Ishikawa (cell line): ENCODE measurements around the gene ZBTB20.

Experiments
- CEBPB ChIP-seq: IDR thresholded peaks from 2 replicates; pipeline ENCODE4 v1.6.1; 2012
- CREB1 ChIP-seq: IDR thresholded peaks from 2 replicates; pipeline ENCODE4 v1.6.1; 2012; ENCODE audit warnings: low read depth
- EGR1 ChIP-seq: IDR thresholded peaks from 2 replicates; pipeline ENCODE4 v1.6.1; 2012
- EP300 ChIP-seq: IDR thresholded peaks from 2 replicates; pipeline ENCODE4 v1.6.1; 2012; ENCODE audit warnings: borderline replicate concordance
- FOXM1 ChIP-seq: IDR thresholded peaks from 2 replicates; pipeline ENCODE4 v1.6.1; 2012; ENCODE audit warnings: low read depth, borderline replicate concordance
- MAX ChIP-seq: IDR thresholded peaks from 2 replicates; pipeline ENCODE4 v1.6.1; 2012
- NFIC ChIP-seq: IDR thresholded peaks from 2 replicates; pipeline ENCODE4 v1.6.1; 2012
- RAD21 ChIP-seq: IDR thresholded peaks from 2 replicates; pipeline ENCODE4 v1.6.1; 2012; ENCODE audit warnings: low read depth
- REST ChIP-seq: IDR thresholded peaks from 2 replicates; pipeline ENCODE4 v1.6.1; 2012; ENCODE audit warnings: low read depth, mild to moderate bottlenecking
- TAF1 ChIP-seq: IDR thresholded peaks from 2 replicates; pipeline ENCODE4 v1.6.1; 2012; ENCODE audit warnings: low read depth, mild to moderate bottlenecking
- TCF12 ChIP-seq: IDR thresholded peaks from 2 replicates; pipeline ENCODE4 v1.6.1; 2012; ENCODE audit warnings: low read depth
- TEAD4 ChIP-seq: IDR thresholded peaks from 2 replicates; pipeline ENCODE4 v1.6.1; 2012
- USF1 ChIP-seq: IDR thresholded peaks from 2 replicates; pipeline ENCODE4 v1.6.1; 2012
- YY1 ChIP-seq: IDR thresholded peaks from 2 replicates; pipeline ENCODE4 v1.6.1; 2012; ENCODE audit warnings: low read depth
- ZBTB7A ChIP-seq: IDR thresholded peaks from 2 replicates; pipeline ENCODE4 v1.6.1; 2012; ENCODE audit warnings: low read depth

ZBTB20 gene

GRCh38 chr3:114566162-114566755, 580.8 kb downstream of the ZBTB20 start:
- TF ChIP-seq EP300 (no peak), CREB1 (no peak), RAD21 (no peak), TEAD4 (no peak), TAF1 (no peak), MAX (no peak), CEBPB (no peak), USF1 (no peak)

GRCh38 chr3:114565216-114565615, 581.9 kb downstream of the ZBTB20 start:
- TF ChIP-seq TAF1 (no peak), USF1 (no peak), EP300 (no peak)

- no peak for TF ChIP-seq YY1
- no peak for TF ChIP-seq USF1
- no peak for TF ChIP-seq REST
- TF ChIP-seq ZBTB7A: no peak
- no peak for TF ChIP-seq EGR1
- no peak for TF ChIP-seq RAD21
- no peak for TF ChIP-seq TAF1
- no peak for TF ChIP-seq NFIC
- no peak for TF ChIP-seq CEBPB
- no peak for TF ChIP-seq EP300
- TF ChIP-seq CREB1: no peak
- no peak for TF ChIP-seq MAX
- no peak for TF ChIP-seq TEAD4
- TF ChIP-seq TCF12: no peak
- no peak for TF ChIP-seq FOXM1
These were observed 583.4 kb downstream of the ZBTB20 start for GRCh38 chr3:114563720-114564119.

- TF ChIP-seq YY1: no peak
- no peak for TF ChIP-seq EP300
- no peak for TF ChIP-seq FOXM1
- TF ChIP-seq REST: no peak
- no peak for TF ChIP-seq NFIC
- no peak for TF ChIP-seq MAX
- no peak for TF ChIP-seq TCF12
- no peak for TF ChIP-seq EGR1
- no peak for TF ChIP-seq TAF1
- TF ChIP-seq ZBTB7A: no peak
- no peak for TF ChIP-seq TEAD4
- TF ChIP-seq CEBPB: no peak
- TF ChIP-seq CREB1: no peak
- no peak for TF ChIP-seq USF1
- TF ChIP-seq RAD21: no peak
These were observed 584.5 kb downstream of the ZBTB20 start for GRCh38 chr3:114562557-114562956.

- no peak for TF ChIP-seq TEAD4
- no peak for TF ChIP-seq USF1
- TF ChIP-seq FOXM1: no peak
- no peak for TF ChIP-seq MAX
- no peak for TF ChIP-seq TCF12
- no peak for TF ChIP-seq CREB1
- no peak for TF ChIP-seq CEBPB
These were observed 588.8 kb downstream of the ZBTB20 start for GRCh38 chr3:114558271-114558670.
